ENCODE data around the gene RAB3GAP1. TPM values are rescaled to one million over a fixed set of nuclear protein-coding genes. Genes with fewer than 3 reads are reported as not detected.
A peak's percentile ranks its signal among the peaks of the same experiment; 100 is the strongest.

Gene RAB3GAP1
- total and polyA plus RNA-seq, 7 donors = 24.5 to 52.7 (median 38.5) TPM

GRCh38 chr2:135168204-135168856, 116.2 kb downstream of the RAB3GAP1 start:
- Histone ChIP-seq H3K36me3 (ENCODE audit: insufficient read depth in 1 of 2, low read depth in 1 of 2) (peaks cover 11 to 94% of the 10 kb centered on the region in 2 donors), H3K27me3 (ENCODE audit: insufficient read depth in 3 of 3, low read length in 2 of 3) (no peaks in the 10 kb centered on the region), H3K9me3 (no peaks in the 10 kb centered on the region), H3K27ac (no peak overlapping the region), H3K4me1 (no peaks in the 10 kb centered on the region), H3K4me3 (no peak overlapping the region)
- DNase-seq = no peak
- TF ChIP-seq CTCF (IDR thresholded peaks at IDR 0.05) = no peak
- intact Hi-C loops (cut with DNase I) = loop anchor here in 1 of 2 donors (10.0 kb wide), 1 partner anchor 466 kb away; no protein-coding TSS in a partner anchor
- ATAC-seq = no peak
- 89 to 90% (median 90%) methylated on average over 11 of the region's 11 CpGs for WGBS, 3 donors

- no peak for ATAC-seq
- no peak for TF ChIP-seq CTCF (IDR thresholded peaks at IDR 0.05)
- H3K9me3 ChIP-seq = no peaks in the 10 kb centered on the region
- no peak overlapping the region for H3K4me3 ChIP-seq
- peaks cover 11 to 79% of the 10 kb centered on the region in 2 donors for H3K36me3 ChIP-seq (ENCODE audit: insufficient read depth in 1 of 2, low read depth in 1 of 2)
- no peaks in the 10 kb centered on the region for H3K4me1 ChIP-seq
- intact Hi-C loops (cut with DNase I) = loop anchor here in 1 of 2 donors (10.0 kb wide), 1 partner anchor 465 kb away; no protein-coding TSS in a partner anchor
- 93 to 95% (median 93%) methylated on average over 11 of the region's 11 CpGs for WGBS, 3 donors
- no peak overlapping the region for H3K27ac ChIP-seq
- no peak for DNase-seq
- no peaks in the 10 kb centered on the region for H3K27me3 ChIP-seq (ENCODE audit: insufficient read depth in 3 of 3, low read length in 2 of 3)
Measured at GRCh38 chr2:135169900-135170753, 118.0 kb downstream of the RAB3GAP1 start.

GRCh38 chr2:135174049-135174809, 122.1 kb downstream of the RAB3GAP1 start:
- Histone ChIP-seq H3K9me3 (no peaks in the 10 kb centered on the region), H3K36me3 (ENCODE audit: insufficient read depth in 1 of 2, low read depth in 1 of 2) (peaks cover 3 to 61% of the 10 kb centered on the region in 2 donors)

GRCh38 chr2:135174810-135175093, 122.7 kb downstream of the RAB3GAP1 start:
- H3K27ac ChIP-seq = no peak overlapping the region
- WGBS, 3 donors = 93 to 98% (median 98%) methylated on average over 6 of the region's 6 CpGs
- no peaks in the 10 kb centered on the region for H3K4me1 ChIP-seq
- peaks cover 3 to 56% of the 10 kb centered on the region in 2 donors for H3K36me3 ChIP-seq (ENCODE audit: insufficient read depth in 1 of 2, low read depth in 1 of 2)
- no peak overlapping the region for H3K4me3 ChIP-seq
- DNase-seq (no peak), ATAC-seq (no peak)
- H3K9me3 ChIP-seq = no peaks in the 10 kb centered on the region
- intact Hi-C loops (cut with DNase I) = no loop called here
- H3K27me3 ChIP-seq (ENCODE audit: insufficient read depth in 3 of 3, low read length in 2 of 3) = no peaks in the 10 kb centered on the region
- TF ChIP-seq CTCF (IDR thresholded peaks at IDR 0.05) = no peak

More at GRCh38 chr2:135174049-135174809, 122.1 kb downstream of the RAB3GAP1 start:
- Histone ChIP-seq H3K27ac (no peak overlapping the region), H3K4me1 (no peaks in the 10 kb centered on the region), H3K4me3 (no peak overlapping the region), H3K27me3 (ENCODE audit: insufficient read depth in 3 of 3, low read length in 2 of 3) (no peaks in the 10 kb centered on the region)
- peak in 1 of 4 donors; percentile 19 for ATAC-seq
- 76 to 89% (median 85%) methylated on average over 9 of the region's 9 CpGs for WGBS, 3 donors
- intact Hi-C loops (cut with DNase I) = no loop called here
- no peak for DNase-seq
- TF ChIP-seq CTCF (IDR thresholded peaks at IDR 0.05) = no peak
